Measurements from ENCODE around the gene EFCAB14. TPM values are rescaled to one million over a fixed set of nuclear protein-coding genes. Genes with fewer than 3 reads are reported as not detected.

The EFCAB14 gene
- total and polyA plus RNA-seq, 2 of the 8 experiments (the other 6 are each of a cell fraction or from before 2014, with no cell fraction given) = 19.4 to 40.4 TPM

DNA sequence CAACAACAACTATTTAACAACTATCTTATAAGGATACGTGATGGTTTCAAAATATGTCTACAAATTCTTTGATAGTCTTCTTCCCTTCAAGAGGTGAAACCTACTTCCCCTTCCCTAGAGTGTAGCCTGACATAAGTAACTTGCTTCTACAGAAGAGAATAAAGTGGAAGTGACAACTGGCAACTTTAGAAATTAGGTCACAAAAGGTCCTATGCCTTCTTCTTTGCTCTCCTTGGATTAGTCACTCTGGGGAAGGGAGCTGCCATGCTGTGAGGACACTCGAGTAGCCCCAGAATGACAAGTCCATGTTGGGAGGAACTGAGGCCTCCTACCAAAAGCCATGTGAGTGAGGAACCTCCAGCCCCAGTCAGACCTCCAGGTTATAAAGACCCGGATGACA, 19.2 kb downstream of the EFCAB14 start:
- H3K36me3 ChIP-seq (ENCODE audit: control insufficient read depth in 2 of 4, insufficient read depth in 4 of 4, low read length in 3 of 4) = peaks cover 0 to 30% (median 18%) of the 10 kb centered on the region in 4 experiments; a peak in 5 of 8 replicates
- no peak for FAIRE-seq
- no peak for TF ChIP-seq HDAC2 (IDR thresholded peaks at IDR 0.05; ENCODE audit: borderline replicate concordance in 1 of 2, low read depth in 2 of 2, low read length in 2 of 2)
- TF ChIP-seq CTBP2 (IDR thresholded peaks at IDR 0.05; ENCODE audit: borderline replicate concordance, insufficient read depth, insufficient read length, low read length) = no peak

More for the DNA sequence above, 19.2 kb downstream of the EFCAB14 start:
- no peaks in the 10 kb centered on the region for H3K27me3 ChIP-seq (replicated peaks in 1 of 4; ENCODE audit: control insufficient read depth in 3 of 4, extremely low read depth in 1 of 4, insufficient read depth in 3 of 4, low read length in 3 of 4)
- no peak overlapping the region for H2BK20ac ChIP-seq (ENCODE audit: low read length)
- no peak for DNase-seq (ENCODE audit: low read depth in 1 of 2, low spot score in 2 of 2)
- H3K4me1 ChIP-seq (replicated peaks in 1 of 4; ENCODE audit: control insufficient read depth in 3 of 4, insufficient read depth in 4 of 4, low read length in 3 of 4) = no peaks in the 10 kb centered on the region
- no peak overlapping the region for H3K4ac ChIP-seq (replicated peaks; ENCODE audit: insufficient read length, low read depth, low read length)
- H2AK5ac ChIP-seq (ENCODE audit: low read depth, low read length) = no peak overlapping the region
- no peak overlapping the region for H2BK15ac ChIP-seq (ENCODE audit: low read length)
- no peak overlapping the region for H3K4me2 ChIP-seq (ENCODE audit: insufficient read depth in 1 of 2, low read depth in 2 of 2, low read length in 2 of 2)
- no peak overlapping the region for H3K18ac ChIP-seq (ENCODE audit: extremely low read depth, low read length)
- no peak overlapping the region for H4K8ac ChIP-seq (ENCODE audit: extremely low read depth, insufficient read depth, low read length)
- H2AFZ ChIP-seq (ENCODE audit: low read length) = no peak overlapping the region
- H2BK12ac ChIP-seq (ENCODE audit: low read depth, low read length) = no peak overlapping the region
- H3K27ac ChIP-seq (ENCODE audit: low read depth, low read length) = no peak overlapping the region
- CTCF ChIA-PET (ENCODE audit: partially characterized antibody) = interaction anchor here (0.7 to 1.1 kb wide), 3 partner anchors 9 to 333 kb away, joined by 3 read pairs; no protein-coding TSS in a partner anchor
- no peak overlapping the region for H3K4me3 ChIP-seq (ENCODE audit: extremely low read depth in 1 of 4, insufficient read depth in 2 of 4, low read depth in 3 of 4, low read length in 4 of 4)
- WGBS, 2 experiments (ENCODE audit: extremely low coverage in 1 of 2, insufficient coverage in 1 of 2, insufficient read length in 1 of 2, insufficient replicate concordance in 2 of 2, low coverage in 1 of 2, low lambda C conversion rate in 2 of 2, missing lambda C conversion rate in 1 of 2) = 64% methylated on average over 3 of the region's 3 CpGs; no CpG with 5 or more reads in 1 of the 2 experiments
- H3K23ac ChIP-seq (ENCODE audit: insufficient read length) = no peak overlapping the region
- POLR2A ChIA-PET (ENCODE audit: partially characterized antibody) = interaction anchor here (0.8 kb wide), 1 partner anchor 32 kb away, joined by 3 read pairs; no protein-coding TSS in a partner anchor
- H4K91ac ChIP-seq (replicated peaks; ENCODE audit: insufficient read length, low read length) = no peak overlapping the region
- no peaks in the 10 kb centered on the region for H3K79me2 ChIP-seq (ENCODE audit: control insufficient read depth in 1 of 2, insufficient read depth in 2 of 2, low read length in 2 of 2)
- peaks cover 2 to 4% of the 10 kb centered on the region in 2 experiments for H4K20me1 ChIP-seq (replicated peaks in 1 of 2; ENCODE audit: control insufficient read depth in 1 of 2, insufficient read depth in 2 of 2, low read length in 2 of 2)
- H3K56ac ChIP-seq (replicated peaks; ENCODE audit: insufficient read length, low read depth, low read length) = no peak overlapping the region
- no peaks in the 10 kb centered on the region for H3K9me3 ChIP-seq (ENCODE audit: insufficient read depth in 2 of 2, low read depth in 1 of 2, low read length in 1 of 2)
- no peaks in the 10 kb centered on the region for H3K79me1 ChIP-seq (ENCODE audit: low read depth, low read length)
- H2BK120ac ChIP-seq (replicated peaks; ENCODE audit: low read depth, low read length) = no peak overlapping the region
- no peak overlapping the region for H3K14ac ChIP-seq (ENCODE audit: insufficient read length)
- no peak overlapping the region for H4K5ac ChIP-seq (ENCODE audit: insufficient read length, low read depth, low read length)
- no peak overlapping the region for H2BK5ac ChIP-seq (ENCODE audit: low read depth, low read length)
- no peaks in the 10 kb centered on the region; the same call in 1 of the 2 replicates for H3K23me2 ChIP-seq (ENCODE audit: low read depth, low read length)
- no peak overlapping the region for H3K9ac ChIP-seq (replicated peaks in 1 of 4; ENCODE audit: extremely low read depth in 1 of 4, low read depth in 3 of 4, low read length in 3 of 4)
